Measurements from ENCODE around the gene RALGAPA2. TPM values are rescaled to one million over a fixed set of nuclear protein-coding genes. Genes with fewer than 3 reads are reported as not detected.

RALGAPA2 gene
- total RNA-seq, 2 experiments from 2014 or later = 13.6 to 13.7 TPM

GRCh38 chr20:20536240-20536933, 176.1 kb downstream of the RALGAPA2 start:
- no peak overlapping the region for H3K4me3 Mint-ChIP-seq
- peaks cover 5% of the 10 kb centered on the region for H3K36me3 Mint-ChIP-seq (ENCODE audit: low read depth)
- DNase-seq = no peak
- CTCF ChIA-PET = no interaction called here
- intact Hi-C loops (cut with micrococcal nuclease) = no loop called here
- no peaks in the 10 kb centered on the region for H3K4me1 Mint-ChIP-seq (ENCODE audit: low read depth)
- no peaks in the 10 kb centered on the region for H3K27me3 Mint-ChIP-seq (ENCODE audit: low read depth)
- H3K9me3 Mint-ChIP-seq = no peaks in the 10 kb centered on the region
- H3K27ac Mint-ChIP-seq = no peak overlapping the region

GRCh38 chr20:20535051-20535450, 177.4 kb downstream of the RALGAPA2 start:
- no peak for DNase-seq
- CTCF ChIA-PET = interaction anchor here (0.6 to 0.7 kb wide), 2 partner anchors 13 to 476 kb away, joined by 3 to 4 read pairs; no protein-coding TSS in a partner anchor
- Mint-ChIP-seq H3K4me1 (ENCODE audit: low read depth) (no peaks in the 10 kb centered on the region), H3K27ac (no peak overlapping the region), H3K9me3 (no peaks in the 10 kb centered on the region), H3K36me3 (ENCODE audit: low read depth) (peaks cover 6% of the 10 kb centered on the region), H3K4me3 (no peak overlapping the region), H3K27me3 (ENCODE audit: low read depth) (no peaks in the 10 kb centered on the region)
- intact Hi-C loops (cut with micrococcal nuclease) = no loop called here

DNA sequence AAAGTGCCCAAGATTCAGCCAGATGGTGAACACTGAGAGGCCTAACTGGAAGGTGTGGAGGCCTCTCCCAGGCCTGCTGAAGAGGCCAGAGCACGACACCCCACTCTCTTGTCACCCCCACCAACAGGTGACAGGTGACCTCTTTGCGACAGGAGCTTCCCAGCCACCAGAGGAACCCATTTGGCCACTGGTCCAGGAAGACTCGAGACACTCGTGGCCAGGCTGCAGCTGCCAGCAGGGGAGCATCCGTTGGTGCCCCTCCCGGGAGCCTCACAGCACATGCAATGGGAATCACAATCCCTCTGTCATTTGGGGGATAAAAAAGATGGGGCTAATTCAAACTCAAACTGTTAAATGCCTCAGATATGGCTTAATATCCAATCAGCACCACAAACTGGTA, 181.2 kb downstream of the RALGAPA2 start:
- Mint-ChIP-seq H3K36me3 (ENCODE audit: low read depth) (peaks cover 9% of the 10 kb centered on the region), H3K4me3 (no peak overlapping the region), H3K27ac (no peak overlapping the region), H3K9me3 (no peaks in the 10 kb centered on the region), H3K27me3 (ENCODE audit: low read depth) (no peaks in the 10 kb centered on the region), H3K4me1 (ENCODE audit: low read depth) (no peaks in the 10 kb centered on the region)
- intact Hi-C loops (cut with micrococcal nuclease) = no loop called here
- DNase-seq = no peak
- CTCF ChIA-PET = no interaction called here

DNA sequence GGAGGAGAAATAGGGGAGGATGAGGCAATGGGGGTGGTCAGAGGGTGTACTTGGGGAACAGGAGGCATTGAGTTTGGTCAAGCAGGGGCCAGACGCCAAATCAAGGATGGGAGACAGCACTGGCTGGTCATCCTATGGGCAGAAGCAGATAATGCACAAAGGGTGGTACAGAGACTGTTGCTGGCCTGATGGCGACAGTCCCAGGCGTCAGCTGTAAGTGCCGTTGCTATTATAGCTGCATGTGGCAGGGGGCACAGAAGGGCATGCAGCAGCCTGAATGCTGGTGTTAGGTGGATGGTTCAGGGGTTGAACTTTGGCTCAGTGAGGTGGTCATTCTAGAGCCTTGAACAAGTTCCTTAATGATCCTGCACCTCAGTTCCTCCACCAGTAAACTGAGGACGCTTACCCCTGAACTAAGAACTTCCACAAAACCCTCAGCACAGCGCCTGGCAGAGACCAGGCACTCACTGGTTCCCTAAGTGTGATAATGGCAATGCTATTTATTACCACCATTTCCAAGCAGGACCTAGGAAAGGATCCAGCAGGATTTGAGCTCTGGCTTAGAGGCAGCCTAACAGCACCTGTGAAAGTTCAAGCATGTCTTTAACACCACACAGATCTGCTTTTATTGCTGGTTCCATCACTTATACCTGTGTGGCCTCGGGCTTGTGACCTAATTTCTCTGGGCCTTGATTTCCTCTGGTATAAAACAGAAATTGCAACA, 181.9 kb downstream of the RALGAPA2 start:
- H3K4me3 Mint-ChIP-seq = no peak overlapping the region
- no peak overlapping the region for H3K27ac Mint-ChIP-seq
- CTCF ChIA-PET = no interaction called here
- H3K36me3 Mint-ChIP-seq (ENCODE audit: low read depth) = peaks cover 9% of the 10 kb centered on the region
- no peaks in the 10 kb centered on the region for H3K27me3 Mint-ChIP-seq (ENCODE audit: low read depth)
- intact Hi-C loops (cut with micrococcal nuclease) = no loop called here
- no peaks in the 10 kb centered on the region for H3K4me1 Mint-ChIP-seq (ENCODE audit: low read depth)
- no peak for DNase-seq
- H3K9me3 Mint-ChIP-seq = no peaks in the 10 kb centered on the region

DNA sequence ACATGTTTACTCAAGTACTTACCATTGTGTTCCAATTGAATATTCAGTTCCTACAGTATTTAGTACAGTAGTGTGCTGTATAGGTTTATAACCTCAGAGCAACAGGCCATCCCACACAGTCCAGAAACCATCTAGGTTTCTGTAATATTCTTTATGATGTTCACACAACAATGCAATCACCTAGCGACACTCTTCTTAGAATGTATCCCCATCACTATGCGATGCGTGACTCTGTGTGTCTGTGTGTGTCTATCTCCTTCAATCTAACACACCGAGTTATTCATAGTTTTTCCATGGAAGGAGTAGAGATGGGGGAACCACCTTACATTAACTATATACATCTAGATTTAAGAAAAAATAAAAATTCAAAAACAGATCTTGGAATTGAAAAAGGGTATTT, 182.8 kb downstream of the RALGAPA2 start:
- H3K27ac Mint-ChIP-seq = no peak overlapping the region
- no peaks in the 10 kb centered on the region for H3K4me1 Mint-ChIP-seq (ENCODE audit: low read depth)
- CTCF ChIA-PET = no interaction called here
- H3K4me3 Mint-ChIP-seq = no peak overlapping the region
- H3K9me3 Mint-ChIP-seq = no peaks in the 10 kb centered on the region
- no peaks in the 10 kb centered on the region for H3K27me3 Mint-ChIP-seq (ENCODE audit: low read depth)
- intact Hi-C loops (cut with micrococcal nuclease) = no loop called here
- no peak for DNase-seq
- H3K36me3 Mint-ChIP-seq (ENCODE audit: low read depth) = peaks cover 10% of the 10 kb centered on the region

DNA sequence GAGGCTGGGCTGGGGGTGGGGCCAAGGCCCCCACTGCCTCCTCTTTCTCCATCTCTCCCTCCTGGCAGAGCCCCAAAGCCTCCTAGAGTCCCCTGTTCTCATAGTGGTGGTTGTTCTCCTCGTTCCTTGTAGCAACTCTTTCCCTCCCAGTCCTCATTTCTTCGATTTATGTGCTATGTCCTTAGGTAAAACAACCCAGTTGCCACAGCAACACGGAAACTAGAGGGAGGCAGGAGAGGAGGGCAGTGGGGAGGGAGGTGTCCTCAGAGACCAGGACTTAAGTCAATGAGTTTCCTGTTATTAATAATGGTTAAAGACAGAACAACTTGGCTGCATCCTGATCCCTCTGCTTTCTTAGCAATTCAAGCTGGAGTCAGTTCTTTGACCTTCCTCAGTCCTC, 183.6 kb downstream of the RALGAPA2 start:
- H3K27ac Mint-ChIP-seq = no peak overlapping the region
- CTCF ChIA-PET = no interaction called here
- H3K4me1 Mint-ChIP-seq (ENCODE audit: low read depth) = no peaks in the 10 kb centered on the region
- H3K4me3 Mint-ChIP-seq = no peak overlapping the region
- H3K27me3 Mint-ChIP-seq (ENCODE audit: low read depth) = no peaks in the 10 kb centered on the region
- DNase-seq = no peak
- H3K9me3 Mint-ChIP-seq = no peaks in the 10 kb centered on the region
- H3K36me3 Mint-ChIP-seq (ENCODE audit: low read depth) = peaks cover 10% of the 10 kb centered on the region
- intact Hi-C loops (cut with micrococcal nuclease) = no loop called here

DNA sequence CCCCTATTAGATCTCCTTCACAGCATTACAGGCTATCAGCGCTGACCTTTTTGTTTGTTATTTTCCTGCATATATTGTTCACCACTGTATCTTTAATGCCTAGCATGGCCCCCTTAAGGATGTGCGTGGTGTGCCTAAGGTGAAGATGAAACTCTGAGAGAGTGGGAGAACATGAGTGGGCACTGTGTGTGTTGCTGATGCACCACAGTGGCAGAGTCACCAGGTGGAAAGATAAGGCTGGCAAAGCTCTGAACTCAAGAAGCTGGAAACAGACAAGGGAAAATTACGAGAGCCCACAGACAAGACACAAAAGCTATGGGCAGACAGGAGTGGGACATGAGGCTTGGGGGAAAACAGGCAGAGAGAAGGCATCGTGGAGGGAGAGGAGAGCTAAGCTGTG, 184.8 kb downstream of the RALGAPA2 start:
- H3K9me3 Mint-ChIP-seq = no peaks in the 10 kb centered on the region
- H3K4me1 Mint-ChIP-seq (ENCODE audit: low read depth) = no peaks in the 10 kb centered on the region
- CTCF ChIA-PET = no interaction called here
- no peak for DNase-seq
- no peaks in the 10 kb centered on the region for H3K27me3 Mint-ChIP-seq (ENCODE audit: low read depth)
- H3K36me3 Mint-ChIP-seq (ENCODE audit: low read depth) = peaks cover 13% of the 10 kb centered on the region
- intact Hi-C loops (cut with micrococcal nuclease) = no loop called here
- no peak overlapping the region for H3K27ac Mint-ChIP-seq
- H3K4me3 Mint-ChIP-seq = no peak overlapping the region

GRCh38 chr20:20525756-20526155, 186.7 kb downstream of the RALGAPA2 start:
- no peak overlapping the region for H3K27ac Mint-ChIP-seq
- CTCF ChIA-PET = no interaction called here
- H3K4me3 Mint-ChIP-seq = no peak overlapping the region
- no peaks in the 10 kb centered on the region for H3K4me1 Mint-ChIP-seq (ENCODE audit: low read depth)
- H3K9me3 Mint-ChIP-seq = no peaks in the 10 kb centered on the region
- no peaks in the 10 kb centered on the region for H3K27me3 Mint-ChIP-seq (ENCODE audit: low read depth)
- intact Hi-C loops (cut with micrococcal nuclease) = no loop called here
- H3K36me3 Mint-ChIP-seq (ENCODE audit: low read depth) = peaks cover 17% of the 10 kb centered on the region
- DNase-seq = no peak

GRCh38 chr20:20525214-20525613, 187.2 kb downstream of the RALGAPA2 start:
- no peaks in the 10 kb centered on the region for H3K9me3 Mint-ChIP-seq
- H3K27me3 Mint-ChIP-seq (ENCODE audit: low read depth) = no peaks in the 10 kb centered on the region
- DNase-seq = no peak
- H3K4me1 Mint-ChIP-seq (ENCODE audit: low read depth) = no peaks in the 10 kb centered on the region
- CTCF ChIA-PET = no interaction called here
- no peak overlapping the region for H3K4me3 Mint-ChIP-seq
- H3K27ac Mint-ChIP-seq = no peak overlapping the region
- peaks cover 22% of the 10 kb centered on the region for H3K36me3 Mint-ChIP-seq (ENCODE audit: low read depth)
- intact Hi-C loops (cut with micrococcal nuclease) = no loop called here

DNA sequence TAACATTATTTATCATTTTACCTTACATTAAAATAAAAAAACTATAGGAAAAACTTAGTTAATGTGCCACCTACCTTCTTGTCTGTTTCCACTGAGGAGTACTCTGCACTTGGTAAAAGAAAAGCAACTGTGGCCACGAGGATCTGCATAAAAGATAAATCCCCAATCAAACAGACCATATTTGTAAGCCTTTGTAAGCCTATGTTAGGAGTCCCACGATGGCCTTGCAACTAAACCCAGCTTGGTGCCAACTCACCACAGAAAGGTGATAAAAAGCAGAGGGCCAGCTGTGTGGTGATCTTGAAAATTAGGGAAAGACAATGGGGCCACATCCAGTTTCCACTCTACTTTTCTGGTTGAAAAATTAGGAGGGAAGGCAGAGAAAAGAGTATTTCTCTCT, 187.7 kb downstream of the RALGAPA2 start:
- intact Hi-C loops (cut with micrococcal nuclease) = no loop called here
- Mint-ChIP-seq H3K4me1 (ENCODE audit: low read depth) (no peaks in the 10 kb centered on the region), H3K27me3 (ENCODE audit: low read depth) (no peaks in the 10 kb centered on the region), H3K27ac (no peak overlapping the region), H3K9me3 (no peaks in the 10 kb centered on the region), H3K36me3 (ENCODE audit: low read depth) (peaks cover 23% of the 10 kb centered on the region), H3K4me3 (no peak overlapping the region)
- CTCF ChIA-PET = interaction anchor here (0.7 kb wide), 1 partner anchor 42 kb away, joined by 3 read pairs; no protein-coding TSS in a partner anchor
- DNase-seq = no peak

DNA sequence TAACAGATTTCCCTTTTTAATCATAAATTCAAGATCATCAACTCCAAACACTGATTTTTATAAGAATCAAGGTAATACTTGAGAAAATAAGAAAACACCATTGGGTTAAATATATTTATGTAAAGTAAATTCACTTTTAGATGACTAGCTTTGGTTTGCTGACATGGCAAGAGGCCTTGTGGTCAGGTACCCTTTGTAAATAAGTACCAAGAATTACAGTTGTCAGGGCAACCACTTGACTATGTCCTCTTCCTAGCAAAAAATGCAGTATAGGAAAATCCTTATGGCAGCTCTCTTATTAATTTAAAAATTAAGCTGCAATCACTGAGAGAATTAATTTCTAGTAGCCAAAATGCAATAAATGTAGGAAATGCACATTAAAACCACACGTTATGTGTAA, 190.7 kb downstream of the RALGAPA2 start:
- peaks cover 33% of the 10 kb centered on the region for H3K36me3 Mint-ChIP-seq (ENCODE audit: low read depth)
- intact Hi-C loops (cut with micrococcal nuclease) = no loop called here
- H3K9me3 Mint-ChIP-seq = no peaks in the 10 kb centered on the region
- DNase-seq = no peak
- CTCF ChIA-PET = interaction anchor here (1.1 kb wide), 1 partner anchor 13 kb away, joined by 3 read pairs; no protein-coding TSS in a partner anchor
- H3K27me3 Mint-ChIP-seq (ENCODE audit: low read depth) = no peaks in the 10 kb centered on the region
- H3K4me1 Mint-ChIP-seq (ENCODE audit: low read depth) = no peaks in the 10 kb centered on the region
- no peak overlapping the region for H3K27ac Mint-ChIP-seq
- H3K4me3 Mint-ChIP-seq = no peak overlapping the region

- H3K4me1 Mint-ChIP-seq (ENCODE audit: low read depth) = no peaks in the 10 kb centered on the region
- no peak overlapping the region for H3K4me3 Mint-ChIP-seq
- H3K9me3 Mint-ChIP-seq = no peaks in the 10 kb centered on the region
- H3K36me3 Mint-ChIP-seq (ENCODE audit: low read depth) = peaks cover 42% of the 10 kb centered on the region
- no peaks in the 10 kb centered on the region for H3K27me3 Mint-ChIP-seq (ENCODE audit: low read depth)
- no peak overlapping the region for H3K27ac Mint-ChIP-seq
- no peak for DNase-seq
- CTCF ChIA-PET = no interaction called here
- intact Hi-C loops (cut with micrococcal nuclease) = no loop called here
Measured at GRCh38 chr20:20520776-20521175, 191.7 kb downstream of the RALGAPA2 start.

DNA sequence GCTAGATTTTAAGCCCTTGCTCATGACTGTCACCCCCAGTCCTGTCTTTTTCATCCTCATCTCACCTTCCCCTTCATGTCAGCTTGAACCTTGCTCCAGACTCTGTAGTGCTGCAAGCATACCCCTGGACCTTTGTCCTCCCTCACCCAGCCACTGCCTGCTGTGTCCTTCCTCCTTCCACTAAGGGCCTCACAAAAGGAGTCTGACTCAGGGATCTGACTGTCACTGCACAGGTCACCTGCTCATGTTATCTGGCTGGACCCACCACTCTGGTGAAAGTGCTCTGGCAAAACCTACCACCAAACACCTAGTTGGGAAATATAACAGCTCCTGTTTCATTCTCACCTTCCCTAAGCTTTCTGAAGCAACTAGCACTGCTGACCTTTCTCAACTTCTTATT, 193.2 kb downstream of the RALGAPA2 start:
- CTCF ChIA-PET = interaction anchor here (0.7 kb wide), 1 partner anchor 12 kb away, joined by 4 read pairs; no protein-coding TSS in a partner anchor
- no peak overlapping the region for H3K27ac Mint-ChIP-seq
- H3K9me3 Mint-ChIP-seq = peaks cover 4% of the 10 kb centered on the region
- DNase-seq = no peak
- no peaks in the 10 kb centered on the region for H3K27me3 Mint-ChIP-seq (ENCODE audit: low read depth)
- no peak overlapping the region for H3K4me3 Mint-ChIP-seq
- intact Hi-C loops (cut with micrococcal nuclease) = no loop called here
- peaks cover 53% of the 10 kb centered on the region for H3K36me3 Mint-ChIP-seq (ENCODE audit: low read depth)
- no peaks in the 10 kb centered on the region for H3K4me1 Mint-ChIP-seq (ENCODE audit: low read depth)
